Measurements from ENCODE around the gene ASTN2. TPM values are rescaled to one million over a fixed set of nuclear protein-coding genes. Genes with fewer than 3 reads are reported as not detected.

Gene ASTN2
- total and polyA plus RNA-seq, 7 donors: 0.60 to 7.5 (median 2.2) TPM

- Histone ChIP-seq H3K27me3 (no peaks in the 10 kb centered on the region), H3K27ac (no peak overlapping the region), H3K36me3 (no peaks in the 10 kb centered on the region), H3K4me3 (no peak overlapping the region), H3K9me3 (no peaks in the 10 kb centered on the region), H3K4me1 (no peaks in the 10 kb centered on the region)
- no peak for DNase-seq
- intact Hi-C loops (cut with DNase I): no loop called here
- WGBS, 2 donors: 36 to 55% methylated on average over 2 of the region's 2 CpGs
- TF ChIP-seq CTCF (IDR thresholded peaks at IDR 0.05) (no peak), POLR2A (IDR thresholded peaks at IDR 0.05) (no peak), POLR2AphosphoS5 (IDR thresholded peaks at IDR 0.05) (no peak), EP300 (IDR thresholded peaks at IDR 0.05) (no peak)
These were observed 161.6 kb downstream of the ASTN2 start for GRCh38 chr9:117253261-117253660.

GRCh38 chr9:117250610-117251215, 164.1 kb downstream of the ASTN2 start:
- intact Hi-C loops (cut with DNase I): no loop called here
- H3K4me3 ChIP-seq: no peak overlapping the region
- no peaks in the 10 kb centered on the region for H3K9me3 ChIP-seq
- no peaks in the 10 kb centered on the region for H3K4me1 ChIP-seq
- H3K27ac ChIP-seq: no peak overlapping the region
- TF ChIP-seq CTCF (IDR thresholded peaks at IDR 0.05): no peak
- TF ChIP-seq POLR2AphosphoS5 (IDR thresholded peaks at IDR 0.05): no peak
- TF ChIP-seq POLR2A (IDR thresholded peaks at IDR 0.05): no peak
- no peak for TF ChIP-seq EP300 (IDR thresholded peaks at IDR 0.05)
- 64 to 78% methylated on average over 3 of the region's 3 CpGs for WGBS, 2 donors
- H3K27me3 ChIP-seq: no peaks in the 10 kb centered on the region
- no peak for DNase-seq
- no peaks in the 10 kb centered on the region for H3K36me3 ChIP-seq

GRCh38 chr9:117249799-117250198, 165.1 kb downstream of the ASTN2 start:
- no peak for DNase-seq
- Histone ChIP-seq H3K4me3 (no peak overlapping the region), H3K9me3 (no peaks in the 10 kb centered on the region), H3K4me1 (no peaks in the 10 kb centered on the region), H3K27me3 (no peaks in the 10 kb centered on the region), H3K36me3 (no peaks in the 10 kb centered on the region), H3K27ac (no peak overlapping the region)
- intact Hi-C loops (cut with DNase I): no loop called here
- 74 to 85% methylated on average over 3 of the region's 3 CpGs for WGBS, 2 donors
- no peak for TF ChIP-seq EP300 (IDR thresholded peaks at IDR 0.05)
- no peak for TF ChIP-seq POLR2AphosphoS5 (IDR thresholded peaks at IDR 0.05)
- TF ChIP-seq CTCF (IDR thresholded peaks at IDR 0.05): no peak
- TF ChIP-seq POLR2A (IDR thresholded peaks at IDR 0.05): no peak

GRCh38 chr9:117247266-117247665, 167.6 kb downstream of the ASTN2 start:
- no peak for TF ChIP-seq POLR2A (IDR thresholded peaks at IDR 0.05)
- no peak for TF ChIP-seq POLR2AphosphoS5 (IDR thresholded peaks at IDR 0.05)
- TF ChIP-seq EP300 (IDR thresholded peaks at IDR 0.05): no peak
- TF ChIP-seq CTCF (IDR thresholded peaks at IDR 0.05): no peak
- no peak for DNase-seq
- Histone ChIP-seq H3K27ac (no peak overlapping the region), H3K36me3 (no peaks in the 10 kb centered on the region), H3K9me3 (no peaks in the 10 kb centered on the region), H3K27me3 (no peaks in the 10 kb centered on the region), H3K4me3 (no peak overlapping the region), H3K4me1 (no peaks in the 10 kb centered on the region)
- intact Hi-C loops (cut with DNase I): no loop called here
- 31 to 59% methylated on average over 1 of the region's 1 CpG for WGBS, 2 donors

All from sigmoid colon (tissue), 7 donors.